ENCODE measurements around the gene CUEDC1. TPM values are rescaled to one million over a fixed set of nuclear protein-coding genes. Genes with fewer than 3 reads are reported as not detected.

CUEDC1 gene
- total and polyA plus RNA-seq, 9 of the 15 experiments (the other 6 are each of a cell fraction or from before 2014, with no cell fraction given), result 0.20 to 4.1 (median 1.6) TPM; not detected in 1

- TF ChIP-seq SPI1 (IDR thresholded peaks at IDR 0.05; ENCODE audit: borderline replicate concordance, low read depth, low read length), result peak; percentile 99
- peak; percentile 59; the same call in 1 of the 2 replicates for TF ChIP-seq TFAP4 (CRISPR knock-in tag; IDR thresholded peaks at IDR 0.05; ENCODE audit: borderline replicate concordance)
- TF ChIP-seq DACH1 (IDR thresholded peaks at IDR 0.05; ENCODE audit: partially characterized antibody), result no peak
- peak in 1 of 2 experiments; percentile 78; a peak in 1 of 4 replicates for TF ChIP-seq MCM7 (IDR thresholded peaks at IDR 0.05)
- TF ChIP-seq NFE2L1 (tag; IDR thresholded peaks at IDR 0.05; ENCODE audit: borderline replicate concordance, low read depth), result no peak
- TF ChIP-seq ETV6 (IDR thresholded peaks at IDR 0.05; ENCODE audit: borderline replicate concordance in 1 of 2, low read depth in 2 of 2, low read length in 1 of 2), result peak in 1 of 2 experiments; percentile 77; a peak in 2 of 4 replicates
- no peak for TF ChIP-seq ETV6 (CRISPR knock-in tag; IDR thresholded peaks at IDR 0.05; ENCODE audit: borderline replicate concordance)
- TF ChIP-seq MAZ (CRISPR knock-in tag; conservative IDR thresholded peaks at IDR 0.05 in 1 of 2, IDR thresholded peaks at IDR 0.05 in 1 of 2), result peak in 1 of 2 experiments; percentile 47; a peak in 1 of 4 replicates
- no peak for TF ChIP-seq NFIX (CRISPR knock-in tag; IDR thresholded peaks at IDR 0.05; ENCODE audit: low read depth)
- no peak for TF ChIP-seq DMBX1 (CRISPR knock-in tag; IDR thresholded peaks at IDR 0.05; ENCODE audit: borderline replicate concordance)
- TF ChIP-seq ZNF395 (CRISPR knock-in tag; IDR thresholded peaks at IDR 0.05), result 0 out of 2 replicates have a peak, but pooled peaks have one; percentile 58
- TF ChIP-seq FOS (IDR thresholded peaks at IDR 0.05; ENCODE audit: extremely low read depth, insufficient read length), result no peak
- TF ChIP-seq SMC3 (conservative IDR thresholded peaks at IDR 0.05; ENCODE audit: insufficient read depth, low read depth, low read length), result no peak
- TF ChIP-seq POLR2AphosphoS2 (IDR thresholded peaks at IDR 0.05; ENCODE audit: low read length), result no peak
- peak in 1 of 2 experiments; percentile 18 for TF ChIP-seq E2F6 (IDR thresholded peaks at IDR 0.05; ENCODE audit: borderline replicate concordance in 1 of 2, extremely low read depth in 1 of 2, insufficient read depth in 1 of 2, insufficient read length in 1 of 2, low read depth in 1 of 2, low read length in 1 of 2, poor library complexity in 1 of 2, severe bottlenecking in 1 of 2)
- no peak for TF ChIP-seq ETS2 (tag; IDR thresholded peaks at IDR 0.05; ENCODE audit: borderline replicate concordance, poor library complexity, severe bottlenecking)
- TF ChIP-seq GABPB1 (CRISPR knock-in tag; IDR thresholded peaks at IDR 0.05), result 0 out of 2 replicates have a peak, but pooled peaks have one; percentile 45
- TF ChIP-seq ZBTB7A (IDR thresholded peaks at IDR 0.05; ENCODE audit: borderline replicate concordance, control insufficient read depth, low read depth, low read length), result peak; percentile 83
Observed at GRCh38 chr17:57868007-57868909, 87.0 kb downstream of the CUEDC1 start (continued).
